Muscle of back (tissue), 11 donors: ENCODE measurements around the gene KLK11. TPM values are rescaled to one million over a fixed set of nuclear protein-coding genes. Genes with fewer than 3 reads are reported as not detected.
A peak's percentile ranks its signal among the peaks of the same experiment; 100 is the strongest.

ENCODE experiments used
- DNase-seq, 3 donors: peaks; one replicate each; pipeline versions ENCODE4 v3.0.0 to v3.0.0-alpha.2; 2013
- polyA plus RNA-seq, 10 donors: library from polyadenylated mRNA; unstranded; fragments of 120-200 nt; gene quantifications; one replicate each; pipeline ENCODE4 v1.2.1, GENCODE V29; 2013; ENCODE audit not compliant: insufficient read length in 10 of 10

Gene KLK11
- polyA plus RNA-seq, 10 donors: 0.10 to 5.1 (median 1.5) TPM; not detected in 7

- no peak for DNase-seq
Observed at GRCh38 chr19:51029718-51030117, 3.3 kb upstream of the KLK11 start.

GRCh38 chr19:51027873-51028272 lies 1.5 kb upstream of the KLK11 start:
- DNase-seq: no peak

GRCh38 chr19:51027126-51027806 lies 850 bp upstream of the KLK11 start:
- DNase-seq: no peak

GRCh38 chr19:51025809-51026553 lies 435 bp downstream of the KLK11 start:
- DNase-seq: no peak

GRCh38 chr19:51025401-51025800 lies 1.0 kb downstream of the KLK11 start:
- DNase-seq: no peak

- no peak for DNase-seq
Observed at GRCh38 chr19:51024924-51025323, 1.5 kb downstream of the KLK11 start.

- DNase-seq: no peak
Observed at GRCh38 chr19:51023946-51024345, 2.5 kb downstream of the KLK11 start.

- no peak for DNase-seq
Observed at GRCh38 chr19:51022526-51022925, 3.9 kb downstream of the KLK11 start.

- peak; percentile 14 to 52 (median 16) for DNase-seq
Observed at GRCh38 chr19:51020988-51021651, 5.3 kb downstream of the KLK11 start.

GRCh38 chr19:51019544-51019925 lies 6.9 kb downstream of the KLK11 start, which contains the start of gene KLK10:
KLK10 (minus strand) TSS chr19:51019709; CDS start chr19:51019130, 579 bp downstream.
- no peak for DNase-seq

GRCh38 chr19:51018745-51019543 lies 7.5 kb downstream of the KLK11 start:
- DNase-seq: no peak

- DNase-seq: peak in 1 of 3 donors; percentile 67
Observed at GRCh38 chr19:51016798-51017683, 9.4 kb downstream of the KLK11 start.

- no peak for DNase-seq
Observed at GRCh38 chr19:51015691-51016267, 10.6 kb downstream of the KLK11 start.

GRCh38 chr19:51014242-51014641 lies 12.2 kb downstream of the KLK11 start:
- DNase-seq: no peak

- DNase-seq: no peak
Observed at GRCh38 chr19:51012661-51013190, 13.7 kb downstream of the KLK11 start.

GRCh38 chr19:51010066-51010795 lies 16.2 kb downstream of the KLK11 start:
- DNase-seq: no peak

- no peak for DNase-seq
Observed at GRCh38 chr19:51009061-51009891, 17.1 kb downstream of the KLK11 start.

- no peak for DNase-seq
Observed at GRCh38 chr19:51007488-51007887, 18.9 kb downstream of the KLK11 start.

GRCh38 chr19:51006406-51006805 lies 20.0 kb downstream of the KLK11 start:
- DNase-seq: no peak
